Stimulated activated CD4-positive, alpha-beta T cell treated with anti-CD3 and anti-CD28 coated beads, TNF-alpha, amount 100 ng/mL, for 24 hours (primary cell): ENCODE results near the gene MDK.

Source experiments
- DNase-seq, 3 experiments: peaks; one replicate each; pipeline ENCODE4 v3.0.0-alpha.2; 2020; ENCODE audit warnings: low read depth in 3 of 3

Gene MDK

DNA sequence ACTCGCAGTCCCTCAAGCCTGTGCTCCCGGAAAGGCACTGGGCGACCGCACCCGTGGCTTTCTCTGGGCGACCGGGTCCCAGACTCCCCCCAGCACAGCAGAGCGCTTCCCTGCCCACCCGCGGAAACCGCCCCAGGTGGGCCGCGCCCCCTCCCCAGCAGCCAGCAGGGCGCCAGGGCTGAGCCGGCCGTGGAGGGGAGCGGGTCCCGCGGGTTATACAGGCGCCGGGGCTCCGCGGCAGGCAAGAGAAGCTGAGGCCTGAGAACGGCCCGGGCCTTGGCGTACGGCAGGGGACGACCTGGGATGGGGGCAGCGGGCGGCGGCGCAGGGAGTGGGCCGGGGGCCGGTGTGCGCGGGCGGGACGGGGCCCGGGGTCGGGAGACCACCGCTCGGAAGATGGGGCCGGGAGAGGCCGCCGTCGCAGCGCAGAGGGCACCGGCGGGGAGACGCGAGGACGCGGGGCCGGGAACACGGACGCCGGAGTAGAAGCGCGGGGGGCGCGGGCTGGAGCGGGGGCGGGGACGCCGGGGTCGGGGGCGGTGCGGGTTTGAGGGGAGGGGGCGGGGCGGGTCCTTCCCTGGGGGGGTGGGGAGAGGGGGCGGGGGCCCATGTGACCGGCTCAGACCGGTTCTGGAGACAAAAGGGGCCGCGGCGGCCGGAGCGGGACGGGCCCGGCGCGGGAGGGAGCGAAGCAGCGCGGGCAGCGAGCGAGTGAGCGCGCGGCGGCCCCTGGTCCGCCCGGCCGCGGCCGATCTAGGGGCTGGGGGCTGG is at the start of gene MDK:
Gene MDK, plus strand, starts transcription at position 622 of the 771 bp plus-strand sequence. CDS start 389 bp downstream, outside the sequence.
- no peak for DNase-seq

DNA sequence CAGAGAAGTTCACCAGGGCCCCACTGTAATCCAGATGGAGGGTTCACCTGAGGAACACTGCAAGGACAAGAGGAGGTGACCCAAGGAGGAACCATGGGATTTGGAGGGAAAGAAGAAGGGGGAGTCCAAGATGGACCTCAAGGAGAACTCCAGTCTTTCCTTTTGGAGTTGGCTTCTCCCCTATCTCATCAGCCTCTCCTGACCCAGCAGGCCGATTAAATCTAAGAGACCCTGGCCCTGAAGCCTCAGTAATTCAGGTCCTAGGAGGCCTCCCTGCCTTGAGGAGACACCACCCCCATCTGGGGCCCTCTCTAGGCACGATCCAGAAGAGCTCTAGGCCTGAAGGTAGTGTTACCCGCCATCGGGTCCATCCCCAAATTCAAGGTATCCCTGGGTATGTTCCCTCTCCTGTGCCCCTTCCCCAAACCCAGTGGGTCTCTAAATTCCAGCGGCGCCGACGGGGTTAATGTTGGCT is 49.3 kb upstream of the MDK start:
- DNase-seq, result no peak

GRCh38 chr11:46332568-46333393 is 48.7 kb upstream of the MDK start:
- peak in 1 of 3 experiments; percentile 60 for DNase-seq

- peak in 1 of 3 experiments; percentile 31 for DNase-seq
Observed at GRCh38 chr11:46333394-46333947, 48.0 kb upstream of the MDK start.

- DNase-seq, result no peak
Observed at GRCh38 chr11:46334211-46334610, 47.3 kb upstream of the MDK start.

- DNase-seq, result no peak
Observed at GRCh38 chr11:46335271-46335670, 46.2 kb upstream of the MDK start.

DNA sequence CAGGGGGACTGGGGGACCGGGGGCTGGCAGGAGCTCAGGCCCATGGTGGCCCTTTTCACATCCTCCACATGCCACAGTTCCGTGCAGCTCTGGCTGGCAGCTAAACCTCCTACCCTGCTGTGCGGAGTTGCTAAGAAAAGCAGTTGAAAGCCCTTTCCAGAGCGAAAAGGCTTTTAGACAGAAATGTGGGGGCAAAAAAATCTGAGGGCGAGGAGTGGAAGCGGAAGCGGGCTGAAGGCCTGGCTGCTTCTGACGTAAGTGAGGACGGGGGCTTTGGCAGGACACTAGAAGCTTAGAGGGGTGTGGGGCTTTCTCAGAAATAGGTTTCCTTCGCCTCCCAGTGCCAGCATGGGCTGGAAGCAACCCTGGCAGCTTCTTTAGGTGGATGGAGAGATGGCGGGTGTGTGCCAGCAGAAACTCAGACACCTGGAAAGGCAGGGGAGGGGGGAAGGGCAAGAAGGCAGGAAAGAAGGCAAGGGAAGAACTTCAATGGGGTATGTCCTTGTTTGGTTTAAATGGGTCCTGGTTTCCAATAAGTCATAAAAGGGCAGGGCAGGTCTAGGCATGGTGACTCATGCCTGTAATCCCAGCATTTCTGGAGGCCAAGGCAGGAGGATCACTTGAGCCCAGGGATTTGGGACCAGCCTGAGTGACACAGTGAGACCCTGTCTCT is 45.4 kb upstream of the MDK start:
- no peak for DNase-seq

DNA sequence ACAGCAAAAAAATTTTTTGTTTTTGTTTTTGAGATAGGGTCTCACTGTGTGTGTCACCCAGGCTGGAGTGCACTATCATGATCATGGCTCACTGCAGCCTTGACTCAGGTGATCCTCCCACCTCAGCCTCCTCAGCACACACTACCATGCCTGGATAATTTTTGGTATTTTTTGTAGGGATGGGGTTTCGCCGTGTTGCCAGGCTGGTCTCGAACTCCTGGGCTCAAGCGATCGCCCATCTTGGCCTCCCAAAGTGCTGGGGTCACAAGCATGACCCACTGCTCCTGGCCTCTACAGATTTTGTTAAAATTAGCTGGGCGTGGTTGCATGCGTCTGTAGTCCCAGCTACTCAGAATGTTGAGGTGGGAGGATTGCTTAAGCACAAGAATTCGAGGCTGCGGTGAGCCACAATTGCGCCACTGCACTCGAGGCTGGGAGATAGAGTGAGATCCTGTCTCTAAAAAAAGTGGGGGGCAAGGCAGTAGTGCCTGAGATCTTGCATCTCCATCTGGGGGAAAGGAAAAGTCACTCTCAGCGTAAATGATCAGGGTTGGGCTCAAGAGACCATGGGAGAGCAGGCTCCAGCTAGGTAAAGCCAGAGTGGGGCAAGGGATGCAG is 44.8 kb upstream of the MDK start:
- no peak for DNase-seq

GRCh38 chr11:46337626-46338345 is 43.7 kb upstream of the MDK start:
- DNase-seq, result no peak

DNA sequence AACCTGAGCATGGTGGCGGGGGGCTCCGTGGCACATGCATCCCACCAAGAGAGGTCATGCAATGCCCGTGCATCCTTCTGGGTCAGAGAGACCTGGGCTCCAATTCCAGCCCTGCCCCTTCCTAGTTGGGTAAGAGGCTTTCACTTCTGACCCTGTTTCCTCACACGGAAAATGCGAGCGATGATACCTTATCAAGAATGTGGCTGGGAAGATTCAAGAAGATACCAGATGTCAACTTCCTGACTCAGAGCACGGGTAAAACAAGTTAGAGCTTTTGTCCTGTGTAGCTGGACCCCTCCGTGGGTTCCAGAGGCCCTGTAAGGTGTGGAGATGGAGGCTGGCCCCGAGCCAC is 42.9 kb upstream of the MDK start:
- DNase-seq, result no peak

DNA sequence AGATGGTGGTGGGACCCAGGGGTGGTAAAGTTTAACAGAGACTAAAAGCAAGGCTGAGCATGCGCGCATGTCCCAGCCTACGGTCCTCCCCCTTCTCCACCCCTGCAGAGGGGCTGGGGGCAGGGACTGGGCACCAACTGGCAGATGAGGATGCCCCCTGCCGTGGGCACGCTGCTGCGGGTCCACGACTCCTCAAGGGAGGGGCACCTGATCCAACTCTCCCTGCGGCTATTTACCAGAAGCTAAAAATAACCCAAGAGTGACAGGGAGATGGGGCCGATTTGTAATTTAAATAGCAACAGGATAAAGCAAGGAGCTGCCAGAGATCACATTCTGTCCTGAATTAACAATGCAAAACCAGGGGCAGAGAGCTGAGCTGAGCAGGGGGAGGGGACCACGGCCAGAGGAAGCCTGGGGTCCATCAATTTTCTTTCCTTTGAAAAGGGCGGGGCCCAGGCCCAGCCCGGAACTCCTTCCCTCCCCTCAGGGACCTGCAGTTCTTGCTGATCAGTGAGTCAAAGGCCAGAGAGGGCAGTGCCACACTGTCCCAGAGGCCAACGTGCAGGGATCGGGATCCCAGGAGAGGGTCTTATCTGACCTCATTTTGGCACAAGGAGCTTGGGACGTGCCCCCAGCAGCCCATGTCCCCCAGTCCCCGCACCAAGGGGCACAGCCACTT is 42.3 kb upstream of the MDK start:
- no peak for DNase-seq

GRCh38 chr11:46339816-46340215 is 41.7 kb upstream of the MDK start:
- DNase-seq, result no peak

GRCh38 chr11:46341454-46341853 is 40.0 kb upstream of the MDK start:
- no peak for DNase-seq

- no peak for DNase-seq
Observed at GRCh38 chr11:46342239-46342638, 39.2 kb upstream of the MDK start.

DNA sequence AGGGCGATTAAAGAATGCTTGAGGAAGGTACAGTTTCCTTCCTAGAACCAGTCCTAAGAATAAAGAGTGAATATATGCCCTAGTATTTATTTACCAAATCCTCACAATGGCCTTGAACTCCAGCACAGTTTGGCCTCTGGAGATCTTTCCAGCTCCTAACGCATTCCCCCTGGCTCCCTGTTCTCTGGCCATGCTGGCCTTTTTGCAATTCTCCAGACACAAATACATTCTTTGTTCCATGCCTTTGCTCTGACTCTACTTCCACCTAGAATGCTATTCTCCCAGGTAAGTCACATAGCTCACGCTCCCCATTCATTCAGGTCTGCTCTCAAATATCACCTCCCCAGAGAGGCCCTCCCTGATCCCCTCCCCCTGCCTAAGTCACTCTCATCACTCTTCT is 37.9 kb upstream of the MDK start:
- DNase-seq, result no peak

DNA sequence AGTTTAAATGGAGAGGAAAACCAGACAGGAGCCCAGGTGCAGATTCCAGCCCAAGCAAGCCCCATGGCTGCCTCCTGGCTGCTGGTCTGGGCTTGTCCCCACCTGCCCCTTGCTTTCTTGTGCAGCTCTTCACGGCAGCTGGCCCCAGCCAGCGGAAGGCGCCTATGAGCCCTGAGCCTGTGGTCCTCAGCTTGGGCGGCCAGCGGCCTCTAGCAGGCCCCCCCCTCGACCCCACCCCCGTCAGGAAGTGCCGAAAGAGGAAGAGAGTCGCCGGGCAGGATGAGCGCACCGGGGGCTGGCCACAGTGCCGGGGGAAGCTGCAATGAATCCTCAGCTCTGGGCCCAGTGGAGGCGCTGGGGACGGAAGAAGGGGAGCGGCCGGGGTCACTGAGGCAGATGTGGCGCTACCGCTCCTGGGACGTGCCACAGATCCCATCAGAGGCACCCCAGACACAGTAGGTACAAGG is 36.3 kb upstream of the MDK start:
- DNase-seq, result peak in 1 of 3 experiments; percentile 22

GRCh38 chr11:46345881-46346484 is 35.5 kb upstream of the MDK start:
- peak in 1 of 3 experiments; percentile 38 for DNase-seq

- peak; percentile 66 to 85 (median 83) for DNase-seq
Observed at GRCh38 chr11:46346886-46347636, 34.4 kb upstream of the MDK start, which contains the start of gene DGKZ. Gene DGKZ, plus strand, starts transcription at chr11:46347463. Its CDS starts 197 bp downstream, at chr11:46347660.
